Sigmoid colon (tissue), 7 donors: Measurements from ENCODE around the gene KRTAP4-9. TPM values are rescaled to one million over a fixed set of nuclear protein-coding genes. Genes with fewer than 3 reads are reported as not detected.
"Not testable (repeated sequence)": the region's sequence is repeated elsewhere in the genome, so short reads cannot be mapped to it uniquely, and the experiment has no call there.

Experiments used
- DNase-seq: peaks from one replicate; pipeline ENCODE4 v3.0.0-alpha.2; 2019
- H3K27ac ChIP-seq, 4 donors: fragments of 200-600 bp; sonication (generic); one replicate each; pipeline ENCODE4 v1.5.1; 2016 to 2019; ENCODE audit warnings: mild to moderate bottlenecking in 1 of 4
- H3K27me3 ChIP-seq, 3 donors: fragments of 200-600 bp; sonication (generic); one replicate each; pipeline ENCODE4 v1.5.1; 2019; ENCODE audit warnings: mild to moderate bottlenecking in 1 of 3
- H3K36me3 ChIP-seq, 4 donors: fragments of 200-600 bp; sonication (generic); one replicate each; pipeline ENCODE4 v1.5.1; 2016 to 2019
- H3K4me1 ChIP-seq, 4 donors: fragments of 200-600 bp; sonication (generic); one replicate each; pipeline ENCODE4 v1.5.1; 2017 to 2019
- H3K4me3 ChIP-seq, 4 donors: fragments of 200-600 bp; sonication (generic); one replicate each; pipeline ENCODE4 v1.5.1; 2017 to 2019; ENCODE audit warnings: mild to moderate bottlenecking in 2 of 4, moderate library complexity in 1 of 4
- H3K9me3 ChIP-seq, 4 donors: fragments of 200-600 bp in 3 of 4; sonication (generic) in 3 of 4; one replicate each; pipeline versions ENCODE4 v1.5.1 to v1.6.1; 2013 to 2019
- CTCF ChIP-seq, 4 experiments: fragments of 450-650 bp in 3 of 4; fragments of 200-600 bp in 1 of 4; IDR thresholded peaks; one replicate each; pipeline ENCODE4 v1.5.1; 2016 to 2019; ENCODE audit warnings: antibody characterized with exemption in 4 of 4, mild to moderate bottlenecking in 3 of 4, moderate library complexity in 2 of 4
- EP300 ChIP-seq, 4 donors: sonication (generic); formaldehyde crosslinking; IDR thresholded peaks; one replicate each; pipeline ENCODE4 v1.6.1; 2017; ENCODE audit warnings: antibody characterized with exemption in 4 of 4
- POLR2A ChIP-seq, 2 donors: fragments of 450-650 bp; IDR thresholded peaks; one replicate each; pipeline ENCODE4 v1.6.1; 2016; ENCODE audit warnings: antibody characterized with exemption in 2 of 2, mild to moderate bottlenecking in 2 of 2, moderate library complexity in 2 of 2
- POLR2AphosphoS5 ChIP-seq, 4 donors: sonication (generic); formaldehyde crosslinking; IDR thresholded peaks; one replicate each; pipeline ENCODE4 v1.6.1; 2017; ENCODE audit warnings: antibody characterized with exemption in 4 of 4
- WGBS, 2 donors: extraction: QIAGEN DNeasy Blood & Tissue Kit; methylation state at CpG; one replicate each; pipeline ENCODE4 v1.1.7; 2013; 5-methylcytosine and 5-hydroxymethylcytosine counted together
- intact Hi-C: fragments of 100-400 bp; cut with DNase I; formaldehyde crosslinking; loops from one replicate; pipeline ENCODE4 v1.15.1; 2023
- polyA plus RNA-seq, 3 donors: library from polyadenylated mRNA; stranded (reverse); fragments of 200-250 nt; gene quantifications; one replicate each; pipeline ENCODE4 v1.2.3, GENCODE V29; 2013
- total RNA-seq, 4 donors: library from RNA; depleted of rRNA; stranded (reverse); fragments of >200 nt; gene quantifications; one replicate each; pipeline ENCODE4 v1.1.0, GENCODE V29; 2016
- donor health status: healthy with polysubstance abuse.
- donor health status: Bipolar disorder and iron deficiency.
- donor health status: healthy.

KRTAP4-9 gene
- total and polyA plus RNA-seq, 7 donors = not detected

- no peaks in the 10 kb centered on the region for H3K9me3 ChIP-seq
- intact Hi-C loops = no loop called here
- H3K36me3 ChIP-seq = no peaks in the 10 kb centered on the region
- 57 to 76% methylated on average over 2 of the region's 2 CpGs for WGBS, 2 donors
- TF ChIP-seq POLR2A (IDR thresholded peaks at IDR 0.05) = no peak
- TF ChIP-seq POLR2AphosphoS5 (IDR thresholded peaks at IDR 0.05) = no peak
- no peak for TF ChIP-seq CTCF (IDR thresholded peaks at IDR 0.05)
- no peak for TF ChIP-seq EP300 (IDR thresholded peaks at IDR 0.05)
- no peak for DNase-seq
- no peaks in the 10 kb centered on the region for H3K27me3 ChIP-seq
- no peak overlapping the region for H3K4me3 ChIP-seq
- no peak overlapping the region for H3K27ac ChIP-seq
- no peaks in the 10 kb centered on the region for H3K4me1 ChIP-seq
Measured at GRCh38 chr17:41133880-41134735, 28.9 kb downstream of the KRTAP4-9 start.

- H3K27me3 ChIP-seq, H3K27ac ChIP-seq, H3K36me3 ChIP-seq, H3K4me1 ChIP-seq, H3K4me3 ChIP-seq, intact Hi-C loops, DNase-seq: not testable (repeated sequence)
- H3K9me3 ChIP-seq = peaks cover 0 to 16% (median 4%) of the 10 kb centered on the region in 4 donors
- 89 to 91% methylated on average over 12 of the region's 12 CpGs for WGBS, 2 donors
Measured at GRCh38 chr17:41139865-41140264, 34.7 kb downstream of the KRTAP4-9 start.

GRCh38 chr17:41140360-41141131 is 35.4 kb downstream of the KRTAP4-9 start, which contains the start of gene KRTAP4-6:
Gene KRTAP4-6, minus strand, starts transcription at chr17:41140544. Its CDS starts 57 bp downstream, at chr17:41140487.
- Histone ChIP-seq H3K4me3 (no peak within 1 kb of the TSS), H3K27ac (no peak within 1 kb of the TSS), H3K9me3 (peaks cover 0 to 16% (median 4%) of the 10 kb centered on the region in 4 donors), H3K4me1 (no peaks in the 10 kb centered on the region), H3K27me3 (no peaks in the 10 kb centered on the region), H3K36me3 (no peaks in the 10 kb centered on the region)
- no peak for DNase-seq
- no peak for TF ChIP-seq CTCF (IDR thresholded peaks at IDR 0.05)
- no peak for TF ChIP-seq POLR2A (IDR thresholded peaks at IDR 0.05)
- no peak for TF ChIP-seq EP300 (IDR thresholded peaks at IDR 0.05)
- TF ChIP-seq POLR2AphosphoS5 (IDR thresholded peaks at IDR 0.05) = no peak
- intact Hi-C loops = no loop called here
- 83 to 89% methylated on average over 6 of the region's 6 CpGs for WGBS, 2 donors

GRCh38 chr17:41141361-41141760 is 36.2 kb downstream of the KRTAP4-9 start:
- Histone ChIP-seq H3K27me3 (no peaks in the 10 kb centered on the region), H3K36me3 (no peaks in the 10 kb centered on the region), H3K4me3 (no peak overlapping the region), H3K4me1 (no peaks in the 10 kb centered on the region), H3K9me3 (peaks cover 0 to 16% (median 4%) of the 10 kb centered on the region in 4 donors), H3K27ac (no peak overlapping the region)
- DNase-seq = no peak
- intact Hi-C loops = no loop called here
- no peak for TF ChIP-seq POLR2AphosphoS5 (IDR thresholded peaks at IDR 0.05)
- no peak for TF ChIP-seq POLR2A (IDR thresholded peaks at IDR 0.05)
- no peak for TF ChIP-seq EP300 (IDR thresholded peaks at IDR 0.05)
- no peak for TF ChIP-seq CTCF (IDR thresholded peaks at IDR 0.05)

GRCh38 chr17:41144846-41145245 is 39.7 kb downstream of the KRTAP4-9 start:
- TF ChIP-seq POLR2AphosphoS5 (IDR thresholded peaks at IDR 0.05) (no peak), POLR2A (IDR thresholded peaks at IDR 0.05) (no peak), CTCF (IDR thresholded peaks at IDR 0.05) (no peak), EP300 (IDR thresholded peaks at IDR 0.05) (no peak)
- Histone ChIP-seq H3K27me3 (no peaks in the 10 kb centered on the region), H3K4me3 (no peak overlapping the region), H3K36me3 (no peaks in the 10 kb centered on the region), H3K27ac (no peak overlapping the region), H3K9me3 (peaks cover 0 to 15% (median 4%) of the 10 kb centered on the region in 4 donors), H3K4me1 (no peaks in the 10 kb centered on the region)
- 90 to 94% methylated on average over 1 of the region's 1 CpG for WGBS, 2 donors
- DNase-seq = no peak
- intact Hi-C loops = no loop called here
